CD4-positive, alpha-beta T cell (primary cell): ENCODE results near the gene EOLA1. TPM values are rescaled to one million over a fixed set of nuclear protein-coding genes. Genes with fewer than 3 reads are reported as not detected.
"Not testable (repeated sequence)": the region's sequence is repeated elsewhere in the genome, so short reads cannot be mapped to it uniquely, and the experiment has no call there.

Experiments
- ATAC-seq: fragments of 200-7000 bp; cut with Tn5 transposase; one replicate; pipeline ENCODE4 v1.10.0; 2022; ENCODE audit warnings: mild to moderate bottlenecking; ENCODE audit not compliant: poor library complexity
- CTCF ChIA-PET: fragments of 350-600 bp; sonication (Branson Sonifier 250); formaldehyde crosslinking; loops from one replicate; lab custom pipeline; 2021; ENCODE audit warnings: antibody characterized with exemption, inconsistent platforms; lab: Charles Lee
- POLR2A ChIA-PET: fragments of 350-600 bp; sonication (Branson Sonifier 250); formaldehyde crosslinking; loops from one replicate; lab custom pipeline; 2021; ENCODE audit warnings: antibody characterized with exemption, inconsistent platforms; lab: Charles Lee
- DNase-seq, 14 experiments: peaks; one replicate each; pipeline ENCODE4 v3.0.0-alpha.2; 2013 to 2020; ENCODE audit warnings: mixed read lengths in 2 of 14
- H3K27ac ChIP-seq, 2 donors: one replicate each; pipeline versions ENCODE4 v1.5.1 to v1.7.0; 2013; ENCODE audit warnings: low read length in 2 of 2, low read depth in 1 of 2, mild to moderate bottlenecking in 1 of 2
- H3K27me3 ChIP-seq, 2 experiments: 1 replicate in 1 of 2; 2 replicates in 1 of 2; pipeline versions ENCODE4 v1.6.1 to v1.7.0; 2013; ENCODE audit warnings: low read length in 2 of 2, control low read depth in 1 of 2, mild to moderate bottlenecking in 1 of 2, moderate library complexity in 1 of 2; ENCODE audit not compliant: insufficient read depth in 2 of 2, control insufficient read depth in 1 of 2
- H3K36me3 ChIP-seq: one replicate; pipeline ENCODE4 v1.6.1; 2013; ENCODE audit warnings: low read length, control low read depth; ENCODE audit not compliant: insufficient read depth
- H3K4me1 ChIP-seq: one replicate; pipeline ENCODE4 v1.6.1; 2013; ENCODE audit warnings: low read length, control low read depth; ENCODE audit not compliant: insufficient read depth
- H3K4me3 ChIP-seq: one replicate; pipeline ENCODE4 v1.5.1; 2013; ENCODE audit warnings: mild to moderate bottlenecking, low read length, moderate library complexity
- H3K9me3 ChIP-seq, 2 experiments: 1 replicate in 1 of 2; 2 replicates in 1 of 2; pipeline versions ENCODE4 v1.6.1 to v1.7.0; 2013; ENCODE audit warnings: low read length in 2 of 2, mild to moderate bottlenecking in 2 of 2, control low read depth in 1 of 2, moderate library complexity in 1 of 2; ENCODE audit not compliant: control insufficient read depth in 1 of 2, insufficient read depth in 1 of 2
- H3K27ac Mint-ChIP-seq: one replicate; pipeline ENCODE4 v1.8.0; 2020; ENCODE audit warnings: mixed read lengths
- H3K27me3 Mint-ChIP-seq: one replicate; pipeline ENCODE4 v1.8.0; 2021; ENCODE audit warnings: mixed read lengths
- H3K36me3 Mint-ChIP-seq: one replicate; pipeline ENCODE4 v1.8.0; 2021; ENCODE audit warnings: low read depth, mixed read lengths
- H3K4me1 Mint-ChIP-seq: one replicate; pipeline ENCODE4 v1.8.0; 2021; ENCODE audit warnings: low read depth, mixed read lengths
- H3K4me3 Mint-ChIP-seq: one replicate; pipeline ENCODE4 v1.8.0; 2020; ENCODE audit warnings: mild to moderate bottlenecking, mixed read lengths
- H3K9me3 Mint-ChIP-seq: one replicate; pipeline ENCODE4 v1.8.0; 2020; ENCODE audit warnings: mixed read lengths
- CTCF ChIP-seq: fragments of 200-600 bp; IDR thresholded peaks from one replicate; pipeline ENCODE4 v1.8.0; 2022; ENCODE audit warnings: antibody characterized with exemption, mild to moderate bottlenecking
- intact Hi-C, 2 experiments: fragments of 100-400 bp; cut with DNase I in 1 of 2; cut with micrococcal nuclease in 1 of 2; formaldehyde crosslinking; loops; one replicate each; pipeline versions ENCODE4 v1.15.1 to v1.9.0; 2023 to 2025; cut with DNase I, micrococcal nuclease
- total RNA-seq, 174 experiments: library from RNA in 2 of 174; stranded (reverse) in 2 of 174; gene quantifications; one replicate each; pipeline ENCODE4 v1.2.3 and lab custom pipeline; 2021 to 2026

The EOLA1 gene
- total RNA-seq, 2 experiments from 2014 or later: 63.1 to 68.5 TPM

DNA sequence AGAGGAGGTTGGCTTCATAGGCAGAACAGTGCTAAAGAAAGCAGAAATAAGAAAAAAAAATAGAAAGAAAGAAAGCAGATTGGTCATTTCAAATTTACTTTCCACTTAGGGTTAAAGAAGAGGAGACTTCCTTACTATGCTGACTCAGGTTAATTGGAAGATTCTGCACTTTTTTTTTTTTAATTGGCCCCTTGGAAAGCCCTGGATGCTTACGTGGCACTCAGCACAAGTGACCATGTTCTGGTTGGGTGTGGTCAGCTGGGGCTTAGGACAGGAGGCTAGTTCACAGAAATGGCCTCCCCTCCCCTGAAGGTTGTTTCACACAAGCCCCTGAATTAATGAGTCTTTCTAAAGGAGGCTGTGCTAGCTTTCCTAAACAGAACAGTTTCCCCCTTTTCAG lies 31.9 kb downstream of the EOLA1 start:
- Mint-ChIP-seq H3K27ac (no peak overlapping the region), H3K27me3 (no peaks in the 10 kb centered on the region), H3K4me1 (no peaks in the 10 kb centered on the region), H3K4me3 (no peak overlapping the region), H3K9me3 (no peaks in the 10 kb centered on the region), H3K36me3 (no peaks in the 10 kb centered on the region)
- H3K36me3 ChIP-seq: no peaks in the 10 kb centered on the region
- no peak overlapping the region for H3K4me3 ChIP-seq
- TF ChIP-seq CTCF: no peak
- no peaks in the 10 kb centered on the region for H3K4me1 ChIP-seq
- H3K27ac ChIP-seq: no peak overlapping the region
- CTCF ChIA-PET: no interaction called here
- no peak for ATAC-seq
- intact Hi-C loops: no loop called here
- no peak for DNase-seq
- POLR2A ChIA-PET: no interaction called here
- H3K27me3 ChIP-seq: no peaks in the 10 kb centered on the region
- H3K9me3 ChIP-seq: no peaks in the 10 kb centered on the region

- CTCF ChIA-PET: not testable (repeated sequence)
Measured at GRCh38 chrX:149573456-149573855, 32.6 kb downstream of the EOLA1 start.

GRCh38 chrX:149585631-149586030 lies 44.8 kb downstream of the EOLA1 start:
- H3K4me1 Mint-ChIP-seq, H3K27ac ChIP-seq, H3K27me3 Mint-ChIP-seq, H3K4me3 ChIP-seq, POLR2A ChIA-PET, ATAC-seq, H3K9me3 Mint-ChIP-seq, H3K4me3 Mint-ChIP-seq, H3K36me3 Mint-ChIP-seq, DNase-seq, H3K27me3 ChIP-seq, H3K9me3 ChIP-seq, CTCF ChIA-PET, H3K36me3 ChIP-seq, H3K4me1 ChIP-seq, intact Hi-C loops, H3K27ac Mint-ChIP-seq: not testable (repeated sequence)

More at GRCh38 chrX:149573456-149573855, 32.6 kb downstream of the EOLA1 start:
- H3K36me3 ChIP-seq, H3K9me3 ChIP-seq, H3K9me3 Mint-ChIP-seq, H3K36me3 Mint-ChIP-seq, intact Hi-C loops, H3K4me1 Mint-ChIP-seq, H3K27ac Mint-ChIP-seq, H3K4me3 Mint-ChIP-seq, H3K4me1 ChIP-seq, H3K4me3 ChIP-seq, H3K27ac ChIP-seq, POLR2A ChIA-PET, H3K27me3 ChIP-seq, ATAC-seq, H3K27me3 Mint-ChIP-seq, DNase-seq: not testable (repeated sequence)

GRCh38 chrX:149587359-149587758 lies 46.5 kb downstream of the EOLA1 start, which contains the start of gene MAGEA9B:
Gene MAGEA9B, minus strand, starts transcription at chrX:149587459. Its CDS starts 4,280 bp downstream, at chrX:149583179.
- H3K27ac ChIP-seq, DNase-seq, H3K4me3 Mint-ChIP-seq, H3K36me3 ChIP-seq, H3K4me1 Mint-ChIP-seq, H3K4me3 ChIP-seq, H3K27me3 Mint-ChIP-seq, H3K27ac Mint-ChIP-seq, ATAC-seq, H3K4me1 ChIP-seq, POLR2A ChIA-PET, H3K27me3 ChIP-seq, H3K9me3 Mint-ChIP-seq, H3K36me3 Mint-ChIP-seq, CTCF ChIA-PET, H3K9me3 ChIP-seq, intact Hi-C loops: not testable (repeated sequence)

DNA sequence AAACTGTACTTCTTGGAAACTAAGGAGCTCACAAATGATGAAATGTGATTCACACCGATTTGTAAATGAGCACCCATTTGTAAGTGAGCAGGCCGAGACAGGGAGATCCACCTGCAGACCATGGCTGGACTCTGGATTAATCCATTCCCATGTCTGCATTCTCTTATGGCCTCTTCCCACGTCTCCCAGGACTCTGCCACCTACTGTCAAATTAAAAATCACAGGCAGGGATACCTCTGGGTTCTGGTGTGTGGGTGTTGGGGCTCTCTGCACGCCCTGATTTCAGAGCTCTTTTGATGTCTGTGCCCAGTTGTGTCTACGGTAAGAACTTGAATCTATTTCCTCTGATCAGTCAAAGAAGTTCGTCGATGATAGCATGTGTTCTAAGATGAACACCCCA lies 50.2 kb downstream of the EOLA1 start:
- H3K36me3 ChIP-seq, H3K27me3 ChIP-seq, CTCF ChIA-PET, H3K4me1 Mint-ChIP-seq, H3K36me3 Mint-ChIP-seq, H3K4me3 Mint-ChIP-seq, POLR2A ChIA-PET, DNase-seq, H3K4me1 ChIP-seq, H3K27me3 Mint-ChIP-seq, H3K9me3 ChIP-seq, H3K27ac ChIP-seq, H3K9me3 Mint-ChIP-seq, intact Hi-C loops, H3K27ac Mint-ChIP-seq, ATAC-seq, H3K4me3 ChIP-seq: not testable (repeated sequence)

GRCh38 chrX:149595214-149595613 lies 54.4 kb downstream of the EOLA1 start, which contains the start of gene HSFX2:
Gene HSFX2, minus strand, starts transcription at chrX:149595314. Its CDS starts 614 bp downstream, at chrX:149594700.
- intact Hi-C loops, H3K27ac Mint-ChIP-seq, H3K27ac ChIP-seq, H3K4me1 ChIP-seq, POLR2A ChIA-PET, H3K4me3 Mint-ChIP-seq, DNase-seq, H3K36me3 ChIP-seq, CTCF ChIA-PET, H3K4me1 Mint-ChIP-seq, H3K9me3 ChIP-seq, H3K9me3 Mint-ChIP-seq, H3K36me3 Mint-ChIP-seq, H3K27me3 Mint-ChIP-seq, ATAC-seq, H3K27me3 ChIP-seq, H3K4me3 ChIP-seq: not testable (repeated sequence)

DNA sequence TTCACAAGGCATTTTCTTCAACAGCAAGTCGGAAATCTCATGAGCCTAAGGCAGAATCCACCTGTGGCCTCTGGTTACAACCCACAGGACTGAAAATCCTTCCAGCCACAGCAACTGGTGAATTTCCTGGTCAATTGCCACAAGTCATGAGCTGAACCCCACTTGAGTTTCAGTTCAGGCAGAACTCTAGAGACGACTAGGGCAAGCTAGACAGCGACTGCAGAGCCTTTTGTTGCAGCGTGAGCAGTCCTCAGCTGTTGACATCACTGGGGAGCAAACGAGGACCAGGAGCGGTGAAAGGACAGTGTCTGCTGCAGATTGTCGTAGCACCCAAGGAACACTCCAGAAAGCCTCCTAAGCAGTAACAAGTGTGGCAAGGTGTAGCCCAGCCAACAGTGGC lies 55.1 kb downstream of the EOLA1 start:
- H3K4me1 Mint-ChIP-seq, intact Hi-C loops, DNase-seq, H3K27ac Mint-ChIP-seq, H3K27ac ChIP-seq, H3K4me3 ChIP-seq, H3K27me3 Mint-ChIP-seq, H3K27me3 ChIP-seq, H3K9me3 ChIP-seq, H3K36me3 ChIP-seq, POLR2A ChIA-PET, H3K36me3 Mint-ChIP-seq, H3K4me1 ChIP-seq, CTCF ChIA-PET, H3K4me3 Mint-ChIP-seq, ATAC-seq, H3K9me3 Mint-ChIP-seq: not testable (repeated sequence)
